Measurements from ENCODE around the gene SLC6A11. TPM values are rescaled to one million over a fixed set of nuclear protein-coding genes. Genes with fewer than 3 reads are reported as not detected.

SLC6A11 gene
- total and polyA plus RNA-seq, 4 donors: 0.02 to 0.09 TPM; not detected in 2

DNA sequence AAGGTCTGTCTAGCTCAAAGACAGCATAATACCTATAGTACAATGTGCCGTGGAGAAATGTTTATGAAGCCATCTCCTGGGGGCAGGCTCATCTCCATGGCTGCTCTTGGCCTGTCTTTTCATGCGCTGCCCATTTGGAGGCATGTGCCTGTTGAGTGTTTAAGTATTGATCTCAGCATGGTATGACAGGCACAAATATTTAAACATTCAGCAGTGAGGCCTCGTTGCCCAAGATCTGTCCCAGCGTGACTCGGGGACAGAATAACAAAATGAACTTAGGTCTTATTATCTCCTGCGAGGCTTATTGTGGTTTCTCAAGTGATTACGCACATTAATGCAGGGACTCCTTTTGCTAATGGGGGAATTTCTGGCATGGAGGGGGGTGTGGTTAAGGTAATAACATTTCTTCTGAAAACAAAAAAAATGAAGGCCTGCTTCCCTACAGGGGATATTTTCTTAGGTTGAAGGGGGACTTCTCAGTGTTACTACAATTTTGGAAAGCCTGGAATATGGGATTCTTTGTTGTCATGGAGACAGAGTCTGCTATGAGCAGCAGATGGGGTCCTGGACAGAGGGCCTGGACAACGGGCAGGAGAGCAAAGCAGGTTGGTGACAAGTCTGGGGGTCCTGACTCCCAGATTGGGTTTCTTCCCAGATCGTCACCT lies 172.1 kb downstream of the SLC6A11 start:
- H3K4me3 ChIP-seq: no peak overlapping the region
- H3K4me1 ChIP-seq (ENCODE audit: control insufficient read depth in 5 of 5, insufficient read depth in 5 of 5, low read length in 5 of 5): peaks cover 0 to 7% (median 0%) of the 10 kb centered on the region in 5 donors
- WGBS, 2 donors: 85 to 86% methylated on average over 9 of the region's 9 CpGs
- ATAC-seq (ENCODE audit: insufficient read depth, low FRiP score) (no peak), DNase-seq (no peak)
- no peak overlapping the region for H3K9ac ChIP-seq (ENCODE audit: insufficient read depth in 1 of 2, low read length in 2 of 2)
- H3K27ac ChIP-seq (ENCODE audit: low read depth in 1 of 2, low read length in 1 of 2): no peak overlapping the region
- TF ChIP-seq, protein P1, sequence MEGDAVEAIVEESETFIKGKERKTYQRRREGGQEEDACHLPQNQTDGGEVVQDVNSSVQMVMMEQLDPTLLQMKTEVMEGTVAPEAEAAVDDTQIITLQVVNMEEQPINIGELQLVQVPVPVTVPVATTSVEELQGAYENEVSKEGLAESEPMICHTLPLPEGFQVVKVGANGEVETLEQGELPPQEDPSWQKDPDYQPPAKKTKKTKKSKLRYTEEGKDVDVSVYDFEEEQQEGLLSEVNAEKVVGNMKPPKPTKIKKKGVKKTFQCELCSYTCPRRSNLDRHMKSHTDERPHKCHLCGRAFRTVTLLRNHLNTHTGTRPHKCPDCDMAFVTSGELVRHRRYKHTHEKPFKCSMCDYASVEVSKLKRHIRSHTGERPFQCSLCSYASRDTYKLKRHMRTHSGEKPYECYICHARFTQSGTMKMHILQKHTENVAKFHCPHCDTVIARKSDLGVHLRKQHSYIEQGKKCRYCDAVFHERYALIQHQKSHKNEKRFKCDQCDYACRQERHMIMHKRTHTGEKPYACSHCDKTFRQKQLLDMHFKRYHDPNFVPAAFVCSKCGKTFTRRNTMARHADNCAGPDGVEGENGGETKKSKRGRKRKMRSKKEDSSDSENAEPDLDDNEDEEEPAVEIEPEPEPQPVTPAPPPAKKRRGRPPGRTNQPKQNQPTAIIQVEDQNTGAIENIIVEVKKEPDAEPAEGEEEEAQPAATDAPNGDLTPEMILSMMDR (IDR thresholded peaks at IDR 0.05; ENCODE audit: control extremely low read depth, extremely low read depth): no peak
- H3K9me3 ChIP-seq (ENCODE audit: control insufficient read depth in 4 of 4, insufficient read depth in 3 of 4, low read length in 3 of 4): peaks cover 0 to 3% (median 0%) of the 10 kb centered on the region in 4 donors
- H3K27me3 ChIP-seq (ENCODE audit: control insufficient read depth in 3 of 3, insufficient read depth in 3 of 3, low read length in 2 of 3): peaks cover 0 to 51% (median 22%) of the 10 kb centered on the region in 3 donors
- no peaks in the 10 kb centered on the region for H3K36me3 ChIP-seq (ENCODE audit: control insufficient read depth in 4 of 4, insufficient read depth in 4 of 4, low read length in 4 of 4)

DNA sequence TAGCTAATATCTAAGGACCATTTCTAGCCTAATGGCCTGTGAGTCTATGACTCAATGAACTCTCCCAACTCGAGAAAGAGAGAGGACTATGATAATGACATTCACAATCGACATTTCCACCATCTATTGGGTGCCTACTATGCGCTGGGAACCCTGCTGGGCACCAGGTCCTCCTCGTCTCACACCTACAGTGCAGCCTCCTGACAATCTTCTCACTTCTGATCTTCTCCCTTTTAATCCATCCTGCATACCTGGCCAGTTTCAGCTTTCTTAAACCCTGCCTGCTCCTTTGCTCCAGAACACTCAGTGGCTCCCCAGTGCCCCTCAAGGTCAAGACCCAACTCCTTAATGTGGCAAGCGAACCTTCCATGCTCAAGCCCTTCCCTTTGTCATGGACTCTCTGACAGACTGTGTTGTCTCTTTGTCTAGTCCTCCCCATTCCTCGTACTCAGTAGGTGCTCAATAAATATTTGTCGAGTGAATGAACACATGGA lies 173.0 kb downstream of the SLC6A11 start:
- Histone ChIP-seq H3K27me3 (ENCODE audit: control insufficient read depth in 3 of 3, insufficient read depth in 3 of 3, low read length in 2 of 3) (peaks cover 0 to 60% (median 31%) of the 10 kb centered on the region in 3 donors), H3K4me1 (ENCODE audit: control insufficient read depth in 5 of 5, insufficient read depth in 5 of 5, low read length in 5 of 5) (peaks cover 0 to 3% (median 0%) of the 10 kb centered on the region in 5 donors), H3K9ac (ENCODE audit: insufficient read depth in 1 of 2, low read length in 2 of 2) (no peak overlapping the region), H3K9me3 (ENCODE audit: control insufficient read depth in 4 of 4, insufficient read depth in 3 of 4, low read length in 3 of 4) (peaks cover 0 to 3% (median 0%) of the 10 kb centered on the region in 4 donors), H3K36me3 (ENCODE audit: control insufficient read depth in 4 of 4, insufficient read depth in 4 of 4, low read length in 4 of 4) (no peaks in the 10 kb centered on the region), H3K4me3 (no peak overlapping the region), H3K27ac (ENCODE audit: low read depth in 1 of 2, low read length in 1 of 2) (no peak overlapping the region)
- no peak for ATAC-seq (ENCODE audit: insufficient read depth, low FRiP score)
- no peak for DNase-seq
- TF ChIP-seq, protein P1 (IDR thresholded peaks at IDR 0.05; ENCODE audit: control extremely low read depth, extremely low read depth): no peak
- 82 to 83% methylated on average over 7 of the region's 7 CpGs for WGBS, 2 donors

Other genes with a start within 250 kb of the SLC6A11 start
- 1 to 10 TPM; 1.5 to 4.5 TPM for gene SLC6A1, start 176.5 kb downstream of the SLC6A11 start, total RNA-seq
- gene SLC6A1, start 176.5 kb downstream of the SLC6A11 start, polyA plus RNA-seq: 1 to 10 TPM in 1 of 2 donors, under 1 TPM in 1; 0.87 to 1.1 TPM

Measured in lung (tissue), 12 donors.